Type B pancreatic cell (in vitro differentiated cells): ENCODE data around the gene SPAG6. TPM values are rescaled to one million over a fixed set of nuclear protein-coding genes. Genes with fewer than 3 reads are reported as not detected.
A peak's percentile ranks its signal among the peaks of the same experiment; 100 is the strongest.

Experiments used
- DNase-seq: peaks from one replicate; pipeline ENCODE4 v3.0.0; 2021; ENCODE audit warnings: mixed read lengths; ENCODE audit not compliant: unreplicated experiment; ENCODE audit errors: extremely low spot score
- H3K27ac Mint-ChIP-seq: 2 replicates; pipeline ENCODE4 v1.8.0; 2021; ENCODE audit warnings: mild to moderate bottlenecking, mixed read lengths
- H3K27me3 Mint-ChIP-seq: 2 replicates; pipeline ENCODE4 v1.8.0; 2021; ENCODE audit warnings: mixed read lengths
- H3K36me3 Mint-ChIP-seq: 2 replicates; pipeline ENCODE4 v1.8.0; 2021; ENCODE audit warnings: mixed read lengths
- H3K4me1 Mint-ChIP-seq: one replicate; pipeline ENCODE4 v1.8.0; 2021; ENCODE audit warnings: mixed read lengths; ENCODE audit not compliant: unreplicated experiment
- H3K4me3 Mint-ChIP-seq: 2 replicates; pipeline ENCODE4 v1.8.0; 2021; ENCODE audit warnings: mild to moderate bottlenecking, mixed read lengths
- H3K9me3 Mint-ChIP-seq: 2 replicates; pipeline ENCODE4 v1.8.0; 2021; ENCODE audit warnings: mixed read lengths
- CTCF ChIP-seq: fragments of 200-600 bp; sonication (generic); conservative IDR thresholded peaks from 2 replicates; pipeline ENCODE4 v1.5.0; 2021; ENCODE audit warnings: antibody characterized with exemption, mild to moderate bottlenecking
- long read RNA-seq: library from polyadenylated mRNA; unstranded; transcript quantifications from one replicate; pipeline ENCODE4 v2.0.0, GENCODE V29; 2020
- total RNA-seq: library from RNA; stranded (reverse); gene quantifications from 2 replicates; pipeline ENCODE4 v1.2.1, GENCODE V29; 2021; ENCODE audit warnings: low replicate concordance

SPAG6 gene
- total RNA-seq, result 1.9 and 6.6 TPM in 2 replicates
- long read RNA-seq, transcript SPAG6-203 (11 exons, 2,605 nt), result major isoform, 5 of 10 reads
- long read RNA-seq, partial matches to known transcripts, result 1 of 10 reads
- long read RNA-seq, other reads (novel, unspliced or antisense), result 4 of 10 reads

GRCh38 chr10:22345301-22346095, at the start of gene SPAG6:
SPAG6 (plus strand) TSS chr10:22345496; CDS start chr10:22345612, 116 bp downstream.
- no peaks in the 10 kb centered on the region for H3K4me1 Mint-ChIP-seq
- peaks cover 5% of the 10 kb centered on the region for H3K9me3 Mint-ChIP-seq
- H3K4me3 Mint-ChIP-seq, result peak within 1 kb of the TSS; percentile 80
- peaks cover 8% of the 10 kb centered on the region for H3K36me3 Mint-ChIP-seq
- H3K27ac Mint-ChIP-seq, result peak within 1 kb of the TSS; percentile 69
- peaks cover 82% of the 10 kb centered on the region for H3K27me3 Mint-ChIP-seq
- DNase-seq, result peak; percentile 76
- TF ChIP-seq CTCF, result no peak

- H3K4me3 Mint-ChIP-seq, result no peak overlapping the region
- no peak for TF ChIP-seq CTCF
- H3K4me1 Mint-ChIP-seq, result no peaks in the 10 kb centered on the region
- DNase-seq, result no peak
- H3K36me3 Mint-ChIP-seq, result no peaks in the 10 kb centered on the region
- no peaks in the 10 kb centered on the region for H3K9me3 Mint-ChIP-seq
- H3K27me3 Mint-ChIP-seq, result peaks cover 14% of the 10 kb centered on the region
- H3K27ac Mint-ChIP-seq, result no peak overlapping the region
These were observed 44.1 kb upstream of the SPAG6 start for GRCh38 chr10:22301193-22301592.

- no peaks in the 10 kb centered on the region for H3K9me3 Mint-ChIP-seq
- no peak overlapping the region for H3K27ac Mint-ChIP-seq
- peaks cover 4% of the 10 kb centered on the region for H3K27me3 Mint-ChIP-seq
- DNase-seq, result no peak
- H3K36me3 Mint-ChIP-seq, result no peaks in the 10 kb centered on the region
- TF ChIP-seq CTCF, result no peak
- H3K4me1 Mint-ChIP-seq, result no peaks in the 10 kb centered on the region
- H3K4me3 Mint-ChIP-seq, result no peak overlapping the region
These were observed 41.8 kb upstream of the SPAG6 start for GRCh38 chr10:22303461-22303860.

- no peak for DNase-seq
- no peak for TF ChIP-seq CTCF
- Mint-ChIP-seq H3K4me1 (no peaks in the 10 kb centered on the region), H3K4me3 (no peak overlapping the region), H3K9me3 (no peaks in the 10 kb centered on the region), H3K27ac (no peak overlapping the region), H3K27me3 (peaks cover 9% of the 10 kb centered on the region), H3K36me3 (no peaks in the 10 kb centered on the region)
These were observed 39.6 kb upstream of the SPAG6 start for GRCh38 chr10:22305721-22306120.

- no peak overlapping the region for H3K27ac Mint-ChIP-seq
These were observed 36.9 kb upstream of the SPAG6 start for GRCh38 chr10:22308390-22308789.

More at GRCh38 chr10:22308390-22308789, 36.9 kb upstream of the SPAG6 start:
- H3K27me3 Mint-ChIP-seq, result peaks cover 26% of the 10 kb centered on the region
- DNase-seq, result no peak
- H3K4me3 Mint-ChIP-seq, result no peak overlapping the region
- TF ChIP-seq CTCF, result no peak
- no peaks in the 10 kb centered on the region for H3K36me3 Mint-ChIP-seq
- H3K9me3 Mint-ChIP-seq, result no peaks in the 10 kb centered on the region
- no peaks in the 10 kb centered on the region for H3K4me1 Mint-ChIP-seq
